Trophoblast cell (in vitro differentiated cells and primary cell): ENCODE data around the gene MRPL53.

Source experiments
- DNase-seq, 2 donors: peaks; one replicate each; pipeline ENCODE4 v3.0.0-alpha.2; 2016
- H2AFZ ChIP-seq: 2 replicates; pipeline ENCODE4 v1.6.1; 2013; ENCODE audit warnings: low read length, moderate library complexity, mild to moderate bottlenecking; ENCODE audit not compliant: insufficient read depth, poor library complexity
- H2AK5ac ChIP-seq: 2 replicates; pipeline ENCODE4 v1.6.1; 2013; ENCODE audit warnings: mild to moderate bottlenecking, low read length
- H2BK120ac ChIP-seq: 2 replicates; pipeline ENCODE4 v1.6.1; 2013; ENCODE audit warnings: low read length, mild to moderate bottlenecking, moderate library complexity; ENCODE audit not compliant: insufficient read depth, poor library complexity
- H2BK12ac ChIP-seq: 2 replicates; pipeline ENCODE4 v1.6.1; 2013; ENCODE audit warnings: mild to moderate bottlenecking, low read length, moderate library complexity
- H2BK5ac ChIP-seq: 2 replicates; pipeline ENCODE4 v1.6.1; 2013; ENCODE audit warnings: low read length, low read depth, moderate library complexity, mild to moderate bottlenecking; ENCODE audit not compliant: poor library complexity
- H3K14ac ChIP-seq: 2 replicates; pipeline ENCODE4 v1.6.1; 2013; ENCODE audit warnings: mild to moderate bottlenecking, low read length
- H3K18ac ChIP-seq: 2 replicates; pipeline ENCODE4 v1.6.1; 2013; ENCODE audit warnings: mild to moderate bottlenecking, low read length
- H3K23ac ChIP-seq: 2 replicates; pipeline ENCODE4 v1.6.1; 2013; ENCODE audit warnings: low read length
- H3K27ac ChIP-seq: 2 replicates; pipeline ENCODE4 v1.5.1; 2013; ENCODE audit warnings: low read depth, mild to moderate bottlenecking, inconsistent platforms, low read length, moderate library complexity
- H3K27me3 ChIP-seq: 2 replicates; pipeline ENCODE4 v1.6.1; 2013; ENCODE audit warnings: inconsistent platforms, mild to moderate bottlenecking, low read length, moderate library complexity; ENCODE audit not compliant: insufficient read depth
- H3K36me3 ChIP-seq, 2 experiments: 1 replicate in 1 of 2; 2 replicates in 1 of 2; pipeline ENCODE4 v1.6.1; 2013; ENCODE audit warnings: low read length in 2 of 2, mild to moderate bottlenecking in 2 of 2, moderate library complexity in 1 of 2; ENCODE audit not compliant: insufficient read depth in 2 of 2, control insufficient read depth in 1 of 2
- H3K4ac ChIP-seq: 2 replicates; pipeline ENCODE4 v1.6.1; 2013; ENCODE audit warnings: low read depth, mild to moderate bottlenecking, low read length, moderate library complexity
- H3K4me1 ChIP-seq, 2 experiments: 1 replicate in 1 of 2; 2 replicates in 1 of 2; pipeline ENCODE4 v1.6.1; 2013; ENCODE audit warnings: low read length in 2 of 2, mild to moderate bottlenecking in 2 of 2, moderate library complexity in 1 of 2; ENCODE audit not compliant: insufficient read depth in 2 of 2, control insufficient read depth in 1 of 2
- H3K4me2 ChIP-seq: 2 replicates; pipeline ENCODE4 v1.6.1; 2013; ENCODE audit warnings: inconsistent platforms, mild to moderate bottlenecking, low read length, moderate library complexity
- H3K4me3 ChIP-seq: 2 replicates; pipeline ENCODE4 v1.5.1; 2013; ENCODE audit warnings: mild to moderate bottlenecking, low read depth, low read length, inconsistent platforms
- H3K79me1 ChIP-seq: one replicate; pipeline ENCODE4 v1.6.1; 2013; ENCODE audit warnings: low read length
- H3K79me2 ChIP-seq: 2 replicates; pipeline ENCODE4 v1.6.1; 2013; ENCODE audit warnings: low read length, mild to moderate bottlenecking; ENCODE audit not compliant: control insufficient read depth, insufficient read depth, poor library complexity
- H3K9ac ChIP-seq: 2 replicates; pipeline ENCODE4 v1.6.1; 2013; ENCODE audit warnings: mild to moderate bottlenecking, low read length
- H3K9me3 ChIP-seq: 2 replicates; pipeline ENCODE4 v1.6.1; 2013; ENCODE audit warnings: low read depth, mild to moderate bottlenecking, control low read depth, inconsistent platforms, low read length; ENCODE audit not compliant: insufficient read depth
- H4K12ac ChIP-seq: 2 replicates; pipeline ENCODE4 v1.6.1; 2013; ENCODE audit warnings: low read depth, mild to moderate bottlenecking, low read length, moderate library complexity
- H4K8ac ChIP-seq: 2 replicates; pipeline ENCODE4 v1.6.1; 2013; ENCODE audit warnings: low read depth, mild to moderate bottlenecking, low read length, moderate library complexity
- H4K91ac ChIP-seq: one replicate; pipeline ENCODE4 v1.6.1; 2013; ENCODE audit warnings: low read depth, mild to moderate bottlenecking, low read length, moderate library complexity
- WGBS: extraction: QIAGEN DNeasy Blood & Tissue Kit; methylation state at CpG from one replicate; pipeline ENCODE4 v1.1.7; 2013; ENCODE audit warnings: missing lambda C conversion rate; ENCODE audit not compliant: insufficient read length, insufficient coverage; ENCODE audit errors: extremely low coverage; 5-methylcytosine and 5-hydroxymethylcytosine counted together

The MRPL53 gene

DNA sequence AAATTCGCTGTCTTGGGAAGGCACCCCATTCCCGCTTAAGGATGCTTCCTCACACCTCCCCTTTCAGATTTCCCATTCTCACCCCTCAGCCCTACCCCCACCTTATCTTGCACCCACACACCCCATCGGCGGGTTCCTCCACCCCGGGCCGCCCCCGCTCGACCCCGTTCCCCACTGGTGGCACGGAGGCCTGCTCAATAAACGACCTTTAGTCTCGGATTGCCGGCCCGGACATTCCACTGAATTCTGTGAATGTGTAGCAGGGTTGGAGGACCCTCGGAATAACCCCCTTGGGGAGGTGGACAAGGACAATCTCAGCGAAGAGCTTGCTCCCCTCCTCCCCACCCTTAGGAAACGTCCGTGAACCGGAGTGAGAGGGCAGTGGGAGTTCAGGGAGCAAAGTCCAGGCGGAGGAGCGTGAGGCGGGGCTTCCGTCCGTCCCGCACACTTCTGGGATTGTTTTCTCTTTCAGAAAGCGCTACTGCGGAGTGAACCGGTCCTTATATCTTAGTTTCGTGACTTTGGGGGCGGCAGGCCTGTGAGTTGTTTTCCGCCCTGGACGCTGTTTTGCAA is 29.8 kb upstream of the MRPL53 start:
- peaks cover 37 to 40% of the 10 kb centered on the region in 2 experiments for H3K4me1 ChIP-seq
- no peak overlapping the region for H3K4ac ChIP-seq
- H4K12ac ChIP-seq, result peak overlapping the region; percentile 92
- H3K9me3 ChIP-seq, result peaks cover 4% of the 10 kb centered on the region
- H3K23ac ChIP-seq, result no peak overlapping the region
- peak overlapping the region; percentile 87 for H3K4me2 ChIP-seq
- peak overlapping the region; percentile 86 for H3K14ac ChIP-seq
- peak overlapping the region; percentile 49 for H3K18ac ChIP-seq
- no peak overlapping the region for H3K9ac ChIP-seq
- no peak overlapping the region for H2BK5ac ChIP-seq
- peaks cover 11% of the 10 kb centered on the region for H3K79me2 ChIP-seq
- H3K27me3 ChIP-seq, result peaks cover 67% of the 10 kb centered on the region
- H4K91ac ChIP-seq, result peak overlapping the region; percentile 69
- H2BK12ac ChIP-seq, result no peak overlapping the region
- H3K79me1 ChIP-seq, result peaks cover 24% of the 10 kb centered on the region
- DNase-seq, result peak in 1 of 2 donors; percentile 50
- H2AK5ac ChIP-seq, result no peak overlapping the region
- H3K4me3 ChIP-seq, result peak overlapping the region; percentile 68
- peak overlapping the region; percentile 94 for H4K8ac ChIP-seq
- no CpG with 5 or more reads among the region's 32 CpGs for WGBS
- peaks cover 8 to 11% of the 10 kb centered on the region in 2 experiments for H3K36me3 ChIP-seq
- no peak overlapping the region for H3K27ac ChIP-seq
- H2BK120ac ChIP-seq, result no peak overlapping the region
- peak overlapping the region; percentile 61 for H2AFZ ChIP-seq

DNA sequence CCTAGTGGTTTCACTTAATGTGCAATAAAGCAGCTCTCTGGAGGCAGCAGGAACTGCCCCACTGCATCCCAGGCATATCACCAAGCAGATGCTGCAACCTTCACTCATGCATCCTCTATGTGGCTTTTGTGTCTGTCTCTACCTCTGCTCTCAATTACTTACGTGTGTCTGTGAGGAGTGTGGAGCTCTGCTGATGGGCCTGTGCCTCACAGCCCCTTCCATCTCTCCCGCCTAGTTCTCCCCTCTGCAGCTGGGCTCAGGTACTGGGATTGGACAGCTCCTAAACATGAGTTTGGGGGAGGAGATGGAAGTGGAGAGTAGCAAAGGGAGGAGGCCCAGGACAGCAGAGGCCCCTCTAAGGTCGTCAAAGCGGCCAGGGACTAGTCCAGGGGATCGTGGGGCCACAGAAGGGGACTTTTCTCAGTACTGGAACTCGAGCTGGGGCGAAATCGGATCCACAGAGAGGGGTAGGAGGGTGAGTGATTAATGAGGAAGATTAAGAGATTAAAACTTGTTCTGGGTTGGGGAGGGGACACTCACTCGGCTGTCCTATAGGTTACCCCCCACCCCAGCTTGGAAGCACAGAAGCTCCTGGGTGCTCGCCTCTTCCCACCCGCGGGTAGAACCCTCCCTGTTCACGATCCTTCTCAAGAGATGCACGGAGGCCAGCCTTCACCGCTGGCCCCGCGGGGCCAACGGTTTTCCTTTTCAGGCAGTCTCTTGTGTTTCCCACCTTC is 29.0 kb upstream of the MRPL53 start:
- Histone ChIP-seq H3K4me1 (peaks cover 33 to 34% of the 10 kb centered on the region in 2 experiments), H3K27me3 (peaks cover 67% of the 10 kb centered on the region), H2AK5ac (no peak overlapping the region), H3K23ac (no peak overlapping the region), H4K8ac (no peak overlapping the region), H3K4me3 (no peak overlapping the region), H2BK5ac (no peak overlapping the region), H3K9me3 (peaks cover 4% of the 10 kb centered on the region), H3K27ac (no peak overlapping the region), H4K91ac (no peak overlapping the region), H4K12ac (no peak overlapping the region), H3K4ac (no peak overlapping the region), H3K79me2 (peaks cover 8% of the 10 kb centered on the region), H3K18ac (no peak overlapping the region), H2BK120ac (no peak overlapping the region), H3K9ac (no peak overlapping the region), H3K4me2 (no peak overlapping the region), H3K79me1 (peaks cover 19% of the 10 kb centered on the region), H2AFZ (no peak overlapping the region), H2BK12ac (no peak overlapping the region), H3K14ac (no peak overlapping the region), H3K36me3 (peaks cover 8 to 11% of the 10 kb centered on the region in 2 experiments)
- DNase-seq, result no peak
- WGBS, result no CpG with 5 or more reads among the region's 18 CpGs

DNA sequence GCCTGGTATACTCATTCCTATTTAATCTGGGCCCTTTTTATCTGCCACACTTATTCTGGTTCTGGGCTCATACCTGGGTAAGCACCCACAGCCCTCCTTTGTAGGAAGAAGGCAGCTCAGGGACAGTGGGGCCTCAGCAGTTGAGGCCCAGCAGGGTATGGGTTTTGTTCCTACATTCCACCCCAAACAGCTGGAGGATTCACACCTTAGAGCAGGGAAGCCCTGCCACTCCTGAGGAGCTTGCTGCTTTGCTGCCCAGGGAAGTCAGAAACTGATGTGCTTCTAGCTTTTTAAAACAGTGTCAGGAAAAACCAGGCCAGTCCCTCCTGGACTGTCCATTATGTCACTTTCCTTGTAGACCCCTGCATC is 28.1 kb upstream of the MRPL53 start:
- Histone ChIP-seq H2AFZ (no peak overlapping the region), H3K9ac (no peak overlapping the region), H3K9me3 (peaks cover 2% of the 10 kb centered on the region), H4K12ac (no peak overlapping the region), H3K23ac (no peak overlapping the region), H2BK120ac (no peak overlapping the region), H3K79me1 (peaks cover 19% of the 10 kb centered on the region), H2BK12ac (no peak overlapping the region), H4K8ac (no peak overlapping the region), H4K91ac (no peak overlapping the region), H3K79me2 (peaks cover 8% of the 10 kb centered on the region), H3K27me3 (peaks cover 67% of the 10 kb centered on the region), H3K4me1 (peaks cover 29% of the 10 kb centered on the region in 2 experiments), H2AK5ac (no peak overlapping the region), H3K4me2 (no peak overlapping the region), H3K18ac (no peak overlapping the region), H3K4ac (no peak overlapping the region), H3K27ac (no peak overlapping the region), H3K4me3 (no peak overlapping the region), H3K14ac (no peak overlapping the region), H2BK5ac (no peak overlapping the region), H3K36me3 (peaks cover 3 to 5% of the 10 kb centered on the region in 2 experiments)
- DNase-seq, result no peak

DNA sequence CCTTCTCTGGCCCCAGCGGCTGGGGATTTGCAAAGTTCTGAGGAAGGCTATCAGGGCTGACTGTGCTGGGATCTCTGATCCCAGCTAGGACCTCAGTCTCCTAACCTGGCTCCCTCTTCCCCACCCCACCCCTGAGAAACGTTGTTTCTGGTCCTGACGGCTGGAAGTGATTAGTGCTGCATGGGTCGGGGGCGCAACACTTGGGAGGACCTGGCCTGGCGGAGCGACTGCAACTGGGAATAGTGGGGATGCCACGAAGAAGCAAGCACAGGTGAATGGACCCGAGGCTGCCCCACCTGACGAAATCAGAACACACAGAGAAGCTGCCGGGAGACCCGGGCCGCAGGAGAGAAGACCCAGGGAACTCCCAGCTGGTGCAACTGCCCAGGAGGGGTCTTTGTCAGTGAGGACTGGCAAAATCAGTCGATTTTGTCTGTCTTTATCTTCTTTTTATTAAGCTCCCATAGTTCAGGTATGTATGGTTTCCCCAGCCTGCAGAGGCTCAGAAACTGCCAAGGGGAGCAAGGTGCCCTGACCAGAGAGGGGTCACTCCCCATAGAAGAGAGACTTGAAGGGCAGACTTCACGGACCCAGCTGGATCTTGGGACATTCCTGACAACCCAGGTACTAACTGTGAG is 27.6 kb upstream of the MRPL53 start:
- Histone ChIP-seq H2BK120ac (no peak overlapping the region), H2BK12ac (no peak overlapping the region), H3K4ac (no peak overlapping the region), H4K12ac (no peak overlapping the region), H3K4me2 (no peak overlapping the region), H2AFZ (no peak overlapping the region), H4K91ac (no peak overlapping the region), H3K9me3 (peaks cover 2% of the 10 kb centered on the region), H3K79me2 (peaks cover 8% of the 10 kb centered on the region), H3K79me1 (peaks cover 19% of the 10 kb centered on the region), H3K14ac (no peak overlapping the region), H3K18ac (no peak overlapping the region), H3K4me3 (no peak overlapping the region), H4K8ac (no peak overlapping the region), H2BK5ac (no peak overlapping the region), H3K9ac (no peak overlapping the region), H3K27me3 (peaks cover 67% of the 10 kb centered on the region), H3K27ac (no peak overlapping the region), H2AK5ac (no peak overlapping the region), H3K4me1 (peaks cover 29% of the 10 kb centered on the region in 2 experiments), H3K23ac (no peak overlapping the region), H3K36me3 (peaks cover 0 to under 1% of the 10 kb centered on the region in 2 experiments)
- no CpG with 5 or more reads among the region's 15 CpGs for WGBS
- DNase-seq, result no peak
